Measurements from ENCODE around the gene RCE1. TPM values are rescaled to one million over a fixed set of nuclear protein-coding genes. Genes with fewer than 3 reads are reported as not detected.

RCE1 gene
- total RNA-seq, 1 donor, result 10.7 TPM

DNA sequence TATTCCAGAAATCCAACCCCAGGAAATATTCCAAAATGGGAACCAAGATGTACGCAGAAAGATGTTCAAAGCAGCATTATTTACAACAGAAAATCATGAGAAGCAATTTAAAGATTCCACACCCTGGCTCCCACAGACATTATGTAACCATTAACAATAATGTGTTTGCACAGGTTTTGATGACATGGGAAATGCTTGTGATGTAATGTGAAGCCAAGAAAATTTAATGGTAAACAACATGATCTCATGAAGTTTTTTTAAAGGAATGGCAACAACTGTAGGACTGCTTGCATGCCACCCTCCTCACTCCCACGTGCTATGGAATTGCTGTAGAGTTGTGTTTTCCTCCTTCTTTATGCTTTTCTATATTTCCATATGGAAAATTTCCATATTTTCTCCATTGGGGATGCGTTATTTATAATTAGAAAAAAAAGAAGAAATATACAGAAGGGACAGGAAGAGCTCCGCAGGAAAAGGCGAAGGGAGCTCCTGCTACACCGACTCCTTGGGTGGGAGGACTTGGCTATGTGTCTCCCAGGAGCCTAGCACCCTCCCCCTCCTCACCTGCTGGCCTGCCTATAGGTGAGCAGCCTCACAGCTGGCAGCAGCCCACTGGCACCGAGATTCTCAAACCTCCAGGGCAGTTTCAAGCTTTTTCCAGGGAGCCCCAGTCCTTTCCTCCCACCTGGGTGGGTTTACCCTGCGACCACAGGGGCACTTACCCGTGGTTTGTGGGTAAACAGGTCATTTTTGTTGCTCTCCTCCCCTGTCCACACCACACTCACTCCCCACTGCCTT lies 34.5 kb downstream of the RCE1 start:
- H3K4me3 ChIP-seq (ENCODE audit: low read depth, low read length), result no peak overlapping the region
- DNase-seq (ENCODE audit: low read depth), result peak; percentile 5

GRCh38 chr11:66878474-66878873 lies 35.2 kb downstream of the RCE1 start:
- no peak overlapping the region for H3K4me3 ChIP-seq (ENCODE audit: low read depth, low read length)
- TF ChIP-seq, protein P1, sequence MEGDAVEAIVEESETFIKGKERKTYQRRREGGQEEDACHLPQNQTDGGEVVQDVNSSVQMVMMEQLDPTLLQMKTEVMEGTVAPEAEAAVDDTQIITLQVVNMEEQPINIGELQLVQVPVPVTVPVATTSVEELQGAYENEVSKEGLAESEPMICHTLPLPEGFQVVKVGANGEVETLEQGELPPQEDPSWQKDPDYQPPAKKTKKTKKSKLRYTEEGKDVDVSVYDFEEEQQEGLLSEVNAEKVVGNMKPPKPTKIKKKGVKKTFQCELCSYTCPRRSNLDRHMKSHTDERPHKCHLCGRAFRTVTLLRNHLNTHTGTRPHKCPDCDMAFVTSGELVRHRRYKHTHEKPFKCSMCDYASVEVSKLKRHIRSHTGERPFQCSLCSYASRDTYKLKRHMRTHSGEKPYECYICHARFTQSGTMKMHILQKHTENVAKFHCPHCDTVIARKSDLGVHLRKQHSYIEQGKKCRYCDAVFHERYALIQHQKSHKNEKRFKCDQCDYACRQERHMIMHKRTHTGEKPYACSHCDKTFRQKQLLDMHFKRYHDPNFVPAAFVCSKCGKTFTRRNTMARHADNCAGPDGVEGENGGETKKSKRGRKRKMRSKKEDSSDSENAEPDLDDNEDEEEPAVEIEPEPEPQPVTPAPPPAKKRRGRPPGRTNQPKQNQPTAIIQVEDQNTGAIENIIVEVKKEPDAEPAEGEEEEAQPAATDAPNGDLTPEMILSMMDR (IDR thresholded peaks at IDR 0.05; ENCODE audit: insufficient read depth, low read length), result no peak
- DNase-seq (ENCODE audit: low read depth), result no peak

More for the DNA sequence above, 34.5 kb downstream of the RCE1 start:
- TF ChIP-seq, protein P1 (IDR thresholded peaks at IDR 0.05; ENCODE audit: insufficient read depth, low read length), result no peak

DNA sequence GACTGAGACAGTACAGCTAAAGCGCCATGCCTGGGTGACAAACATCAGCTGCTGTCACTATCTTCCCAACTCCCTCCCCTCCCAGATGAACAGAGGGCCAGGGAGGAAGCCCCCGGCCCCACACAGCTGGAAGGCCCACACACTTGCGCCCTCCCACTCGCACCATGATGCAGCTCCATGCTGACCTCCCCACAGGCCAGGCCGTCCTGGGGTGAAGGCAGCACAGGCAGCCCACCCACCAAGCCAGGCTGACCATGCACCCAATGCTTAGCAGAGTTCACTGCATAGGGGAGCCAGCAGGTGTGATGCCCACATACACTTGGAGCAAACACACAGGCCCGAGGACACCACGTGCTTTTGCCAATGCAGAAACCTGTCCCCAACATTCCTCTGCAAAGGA lies 35.8 kb downstream of the RCE1 start:
- no peak for DNase-seq (ENCODE audit: low read depth)
- TF ChIP-seq, protein P1 (IDR thresholded peaks at IDR 0.05; ENCODE audit: insufficient read depth, low read length), result no peak
- H3K4me3 ChIP-seq (ENCODE audit: low read depth, low read length), result no peak overlapping the region

DNA sequence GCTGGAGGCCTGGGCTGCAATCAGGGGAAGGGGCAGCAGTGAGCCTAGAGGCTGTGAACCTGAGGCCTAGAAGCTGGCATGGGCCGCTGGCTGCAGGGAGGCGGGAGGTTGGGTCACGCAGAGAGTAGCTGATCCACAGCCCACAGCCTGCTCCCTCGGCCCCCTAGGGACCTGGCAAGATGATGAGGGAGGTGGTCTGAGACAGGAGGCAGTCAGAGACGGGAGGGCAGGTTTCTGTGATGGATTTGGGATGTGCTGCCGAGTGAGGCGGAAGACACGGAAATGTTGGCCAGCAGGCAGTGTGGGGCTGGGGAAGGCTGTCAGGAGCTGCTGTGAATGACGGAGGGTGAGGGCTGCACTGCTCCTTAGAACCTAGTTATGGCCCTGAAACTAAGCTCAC lies 36.3 kb downstream of the RCE1 start:
- H3K4me3 ChIP-seq (ENCODE audit: low read depth, low read length), result no peak overlapping the region
- DNase-seq (ENCODE audit: low read depth), result no peak
- TF ChIP-seq, protein P1 (IDR thresholded peaks at IDR 0.05; ENCODE audit: insufficient read depth, low read length), result no peak

- TF ChIP-seq, protein P1 (IDR thresholded peaks at IDR 0.05; ENCODE audit: insufficient read depth, low read length), result no peak
- DNase-seq (ENCODE audit: low read depth), result no peak
- H3K4me3 ChIP-seq (ENCODE audit: low read depth, low read length), result no peak overlapping the region
Measured at GRCh38 chr11:66879999-66880398, 36.8 kb downstream of the RCE1 start.

DNA sequence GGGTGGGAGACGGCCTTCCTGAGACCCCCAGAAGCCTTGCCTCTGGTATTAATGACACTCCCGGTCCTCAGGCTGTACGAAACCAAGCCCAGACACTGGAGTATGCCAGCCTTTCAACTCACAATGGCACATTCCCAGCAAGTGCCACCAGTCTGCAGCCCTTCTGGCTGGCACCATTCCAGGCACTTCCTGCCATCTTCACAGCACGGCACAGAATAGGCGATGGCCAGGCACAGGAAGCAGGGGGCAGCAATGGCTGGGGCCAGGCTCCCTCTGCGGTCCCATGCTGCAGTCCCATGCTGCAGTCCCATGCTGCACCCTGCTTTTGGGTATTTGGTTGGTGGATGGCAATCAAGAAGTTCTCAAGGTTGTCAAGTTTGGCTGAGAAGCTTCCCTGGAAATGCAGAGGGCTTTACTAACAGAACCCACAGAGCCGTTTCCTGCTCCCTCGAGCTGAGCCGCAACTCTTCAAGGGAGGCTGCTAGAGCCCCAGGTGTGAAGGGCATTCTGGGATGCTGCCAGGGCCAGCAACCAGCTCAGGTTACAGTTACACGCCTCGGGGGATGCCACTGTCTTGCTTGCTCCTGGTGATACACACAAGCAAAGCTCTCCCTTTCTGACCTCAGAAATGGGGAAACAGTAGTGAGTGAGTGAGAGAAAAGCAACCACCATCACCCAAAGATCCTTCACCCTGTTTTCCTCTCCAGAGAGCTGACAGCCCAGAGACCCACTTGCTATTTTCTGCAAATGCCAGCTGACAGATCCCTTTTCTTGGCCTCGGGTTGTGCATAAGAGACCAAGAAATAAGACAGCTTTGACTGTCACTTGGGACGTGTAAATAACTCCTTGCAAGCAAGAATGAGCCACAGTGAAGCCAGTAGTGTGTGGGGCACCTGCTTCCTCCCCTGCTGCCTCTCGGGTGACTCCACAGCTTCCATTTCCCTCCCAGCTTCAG lies 37.5 kb downstream of the RCE1 start:
- TF ChIP-seq, protein P1 (IDR thresholded peaks at IDR 0.05; ENCODE audit: insufficient read depth, low read length), result no peak
- DNase-seq (ENCODE audit: low read depth), result no peak
- H3K4me3 ChIP-seq (ENCODE audit: low read depth, low read length), result no peak overlapping the region
